GM18520 (cell line): ENCODE results near the gene ZC3H18.
A peak's percentile ranks its signal among the peaks of the same experiment; 100 is the strongest.

ENCODE experiments used
- ATAC-seq: cut with Tn5 transposase; IDR thresholded peaks from one replicate; pipeline ENCODE4 v1.9.1; 2021; ENCODE audit not compliant: unreplicated experiment

Gene ZC3H18

DNA sequence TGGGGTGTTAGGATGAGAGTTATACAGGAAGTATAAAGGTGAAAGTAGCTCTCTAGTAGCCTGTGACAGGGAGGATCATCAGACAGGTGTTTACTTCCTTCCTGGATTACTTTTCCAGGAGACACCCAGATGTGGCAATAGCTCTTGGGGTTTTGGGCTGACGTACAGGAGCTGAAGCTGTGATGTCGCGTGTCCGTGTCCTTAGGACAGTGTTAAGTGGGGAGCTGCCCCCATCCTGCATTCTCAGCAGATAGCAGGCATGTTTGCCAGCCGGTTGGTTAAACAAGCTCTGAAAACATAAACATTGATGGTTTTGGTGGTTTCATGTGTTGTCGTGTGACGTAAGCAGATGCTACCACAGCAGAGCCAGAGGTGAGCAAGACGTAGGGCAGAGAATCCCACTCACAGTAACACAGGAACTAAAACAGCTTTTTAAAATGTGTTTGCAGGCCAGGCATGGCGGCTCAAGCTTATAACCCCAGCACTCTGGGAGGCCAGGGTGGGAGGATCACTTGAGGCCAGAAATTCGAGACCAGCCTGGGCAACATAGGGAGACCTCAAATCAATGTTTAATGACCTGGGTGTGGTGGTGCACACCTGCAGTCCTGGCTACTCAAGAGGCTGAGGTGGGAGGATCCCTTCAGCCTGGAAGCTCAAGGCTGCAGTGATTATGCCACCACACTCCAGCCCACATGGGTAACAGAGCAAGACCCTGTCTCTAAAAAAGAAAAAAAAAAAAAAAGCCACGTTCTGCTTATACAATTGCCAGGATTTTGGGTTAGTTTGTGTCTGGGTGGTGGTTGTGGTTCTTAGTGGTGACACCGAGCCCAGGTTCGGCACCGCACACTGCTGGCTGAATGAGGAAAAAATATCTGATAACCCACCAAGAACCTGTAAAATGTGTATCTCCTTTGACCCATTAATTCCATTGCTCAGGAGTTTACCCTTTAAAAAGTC is 49.9 kb downstream of the ZC3H18 start:
- no peak for ATAC-seq

DNA sequence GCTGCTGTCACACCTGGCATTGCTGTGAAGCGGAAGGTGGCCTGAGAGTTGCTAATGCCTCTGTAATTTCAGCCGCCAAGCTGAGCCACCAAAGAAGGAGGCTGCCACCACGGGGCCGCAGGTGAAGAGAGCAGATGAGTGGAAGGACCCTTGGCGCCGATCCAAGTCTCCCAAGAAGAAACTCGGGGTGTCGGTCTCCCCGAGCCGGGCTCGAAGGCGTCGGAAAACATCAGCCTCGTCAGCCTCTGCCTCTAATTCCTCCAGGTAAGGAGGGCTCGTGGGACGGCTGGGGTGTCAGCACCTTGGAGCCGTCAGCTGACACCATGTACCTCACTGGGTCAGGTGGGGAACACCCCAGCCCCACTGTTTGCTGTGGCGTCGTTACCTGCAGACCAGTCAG is 51.9 kb downstream of the ZC3H18 start:
- ATAC-seq: no peak

GRCh38 chr16:88622866-88623265 is 52.7 kb downstream of the ZC3H18 start:
- ATAC-seq: no peak

- ATAC-seq: no peak
Observed at GRCh38 chr16:88623858-88624257, 53.7 kb downstream of the ZC3H18 start.

DNA sequence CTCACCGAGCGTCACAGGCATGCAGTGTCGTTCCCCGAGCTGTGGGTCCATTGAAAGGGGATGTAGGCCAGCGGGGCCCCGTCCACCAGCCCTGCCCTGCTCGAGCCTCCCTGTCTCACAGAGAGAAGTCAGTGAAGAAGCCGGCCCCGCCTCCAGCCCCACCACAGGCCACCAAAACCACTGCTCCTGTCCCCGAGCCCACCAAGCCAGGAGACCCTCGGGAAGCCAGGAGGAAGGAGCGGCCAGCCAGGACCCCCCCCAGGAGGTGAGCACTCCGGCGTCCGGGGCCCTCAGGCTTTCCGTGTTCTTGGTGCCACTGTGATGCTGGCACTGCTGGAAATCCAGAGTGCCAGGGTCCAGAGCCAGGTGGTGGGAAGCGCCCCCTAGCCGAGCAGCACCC is 54.3 kb downstream of the ZC3H18 start:
- no peak for ATAC-seq

DNA sequence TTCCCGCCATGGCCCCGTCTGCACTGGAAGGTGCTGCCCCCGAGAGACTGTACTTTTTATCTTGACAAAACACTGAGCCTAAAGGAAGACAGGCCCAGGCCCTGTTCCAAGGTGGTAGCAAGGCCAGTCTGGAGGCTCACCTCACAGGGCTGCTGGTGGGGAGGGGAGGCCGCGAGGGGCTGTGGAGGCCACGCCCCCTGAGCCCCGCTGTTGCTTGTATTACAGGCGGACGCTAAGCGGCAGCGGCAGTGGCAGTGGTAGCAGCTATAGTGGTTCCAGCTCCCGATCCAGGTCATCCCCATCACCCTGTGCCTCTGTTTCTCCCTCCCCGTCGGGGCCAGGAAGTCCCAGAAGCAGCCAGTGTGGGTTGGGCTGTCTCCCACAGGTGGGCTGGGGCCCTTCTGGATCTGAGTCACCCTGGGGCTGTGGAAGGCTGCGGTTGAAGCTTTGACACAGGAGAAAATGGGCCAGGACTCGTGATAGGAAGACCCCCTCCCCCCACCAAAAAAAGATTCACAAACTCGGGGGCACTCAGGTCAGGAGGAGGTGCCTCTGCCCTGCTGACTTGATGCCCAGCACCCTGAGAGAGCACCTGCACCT is 54.9 kb downstream of the ZC3H18 start:
- ATAC-seq: no peak

DNA sequence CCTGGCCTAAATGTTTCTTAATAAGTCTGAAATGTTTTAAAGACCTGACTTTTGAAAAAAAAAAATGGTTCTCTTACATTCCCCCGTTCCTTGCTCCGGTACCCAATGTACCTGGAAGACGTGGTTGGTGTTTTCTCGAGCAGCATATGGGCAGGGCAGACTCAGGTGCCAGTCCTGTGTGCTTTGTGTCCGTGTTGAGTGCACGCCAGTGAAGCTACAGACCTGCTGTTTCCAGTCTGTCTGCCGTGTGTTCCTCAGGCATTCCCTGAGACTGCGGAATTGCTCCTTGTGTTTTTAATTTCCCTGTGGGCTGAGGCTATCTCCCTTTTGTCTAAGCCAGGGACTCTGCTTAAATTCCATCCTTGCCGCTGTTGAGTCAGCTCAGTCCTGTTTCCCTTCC is 56.4 kb downstream of the ZC3H18 start:
- no peak for ATAC-seq

- no peak for ATAC-seq
Observed at GRCh38 chr16:88627531-88628411, 57.6 kb downstream of the ZC3H18 start.

DNA sequence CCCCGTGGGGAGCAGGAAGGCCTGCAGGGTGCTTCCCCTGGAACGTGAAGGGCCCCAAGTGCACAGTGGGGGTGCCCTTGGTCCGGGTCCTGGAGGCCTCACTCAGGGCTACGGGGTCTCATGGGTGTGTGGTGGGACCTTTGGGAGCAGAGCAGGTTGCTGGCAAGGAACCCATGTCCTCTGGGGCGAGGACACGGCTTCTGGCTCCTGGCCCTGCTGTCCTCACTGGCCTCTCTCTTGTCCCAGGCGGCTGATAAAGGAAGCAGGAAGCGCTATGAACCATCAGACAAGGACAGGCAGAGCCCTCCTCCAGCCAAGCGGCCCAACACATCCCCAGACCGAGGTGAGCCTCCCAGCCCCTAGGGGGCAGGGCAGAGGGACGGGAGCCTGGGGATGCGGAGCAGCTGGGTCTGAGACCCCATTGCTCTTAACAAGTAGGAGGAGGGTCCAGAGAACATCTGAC is 58.3 kb downstream of the ZC3H18 start:
- no peak for ATAC-seq

GRCh38 chr16:88629835-88630234 is 59.6 kb downstream of the ZC3H18 start:
- ATAC-seq: no peak

DNA sequence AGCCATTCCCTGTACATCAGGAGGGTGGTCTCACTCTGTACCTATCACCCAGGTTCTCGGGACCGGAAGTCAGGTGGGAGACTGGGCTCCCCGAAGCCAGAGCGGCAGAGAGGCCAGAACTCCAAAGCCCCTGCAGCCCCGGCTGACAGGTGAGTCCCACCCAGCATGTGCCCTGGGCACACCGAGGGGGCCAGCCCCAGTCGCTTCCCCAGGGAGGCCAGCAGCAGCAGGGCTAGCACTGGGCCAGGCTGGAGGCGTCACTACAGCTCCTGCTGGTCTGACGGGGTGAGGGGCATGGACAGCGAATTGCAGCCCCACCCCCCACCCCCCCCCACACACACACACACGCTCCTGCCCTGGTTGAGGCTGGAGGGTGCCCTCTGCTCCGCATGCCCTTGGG is 60.2 kb downstream of the ZC3H18 start:
- ATAC-seq: no peak

DNA sequence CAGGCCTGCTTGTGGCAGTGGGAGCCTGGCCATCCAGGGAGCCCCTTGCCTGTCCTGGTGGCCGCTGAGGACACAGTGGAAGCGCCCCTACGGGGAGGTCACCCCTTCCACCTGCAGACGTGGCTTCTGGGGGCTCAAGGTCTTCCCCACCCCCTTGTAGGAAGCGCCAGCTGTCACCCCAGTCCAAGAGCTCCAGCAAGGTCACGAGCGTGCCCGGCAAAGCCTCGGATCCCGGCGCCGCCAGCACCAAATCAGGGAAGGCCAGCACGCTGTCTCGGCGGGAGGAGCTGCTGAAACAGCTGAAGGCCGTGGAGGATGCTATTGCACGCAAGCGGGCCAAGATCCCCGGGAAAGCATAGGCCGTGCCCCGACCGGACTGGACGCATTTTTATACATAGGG is 60.7 kb downstream of the ZC3H18 start:
- ATAC-seq: no peak

- ATAC-seq: no peak
Observed at GRCh38 chr16:88631384-88631783, 61.2 kb downstream of the ZC3H18 start.

DNA sequence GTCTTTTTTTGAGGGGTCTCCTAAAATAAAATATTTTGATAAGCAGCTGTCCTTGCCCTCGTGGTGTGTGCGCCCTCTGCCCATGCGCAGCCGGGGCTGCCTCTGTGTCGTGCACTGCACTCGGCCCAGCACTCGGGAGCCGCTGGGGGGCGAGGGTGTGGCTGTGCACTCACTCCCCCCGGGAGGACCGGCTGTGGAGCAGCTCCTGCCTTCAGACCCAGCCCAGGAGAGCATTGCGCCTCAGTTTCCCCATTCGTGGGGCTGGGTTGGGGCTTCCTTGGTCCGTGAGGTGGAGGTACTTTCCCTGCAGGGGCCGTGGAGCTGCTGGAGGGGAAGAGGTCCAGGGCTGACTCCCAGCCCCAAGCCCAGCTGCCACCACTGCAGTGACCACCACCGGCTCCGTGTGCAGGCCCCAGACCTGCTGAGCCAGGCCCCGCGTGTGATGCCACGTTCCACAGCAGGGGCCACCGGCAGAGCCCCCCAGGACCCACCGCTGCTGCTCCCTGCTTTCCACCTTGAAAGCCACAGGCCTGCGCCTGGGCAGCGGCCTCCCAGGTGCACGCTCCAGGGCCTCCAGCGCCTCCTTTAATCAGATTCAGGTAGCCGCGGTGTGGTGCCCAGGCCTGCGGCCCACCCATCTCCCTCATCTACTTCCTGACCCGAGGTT is 61.9 kb downstream of the ZC3H18 start:
- no peak for ATAC-seq

- no peak for ATAC-seq
Observed at GRCh38 chr16:88632587-88632930, 62.4 kb downstream of the ZC3H18 start.

DNA sequence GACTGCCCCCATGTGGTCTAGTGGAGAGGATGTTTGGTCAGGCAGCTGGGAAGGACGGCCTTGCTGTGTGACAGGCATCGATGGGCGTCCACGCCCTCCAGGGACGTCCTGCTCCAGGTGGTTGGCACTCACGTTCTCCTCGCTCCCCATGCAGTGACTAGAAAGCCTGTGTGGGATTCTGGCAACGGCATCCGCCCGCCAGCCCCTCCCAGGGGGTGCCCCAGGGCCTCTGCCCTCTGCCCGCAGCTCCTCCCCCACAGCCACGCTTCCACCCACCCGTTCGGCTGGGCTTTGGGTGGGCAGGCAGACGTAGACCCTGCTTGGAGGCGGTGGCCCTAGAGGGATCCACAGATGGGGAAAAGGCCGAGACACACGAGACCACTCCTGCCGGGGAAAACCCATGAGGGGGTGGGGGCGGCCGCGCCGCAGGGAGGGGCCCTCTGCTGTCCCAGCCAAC is 63.5 kb downstream of the ZC3H18 start:
- ATAC-seq: peak; percentile 21

DNA sequence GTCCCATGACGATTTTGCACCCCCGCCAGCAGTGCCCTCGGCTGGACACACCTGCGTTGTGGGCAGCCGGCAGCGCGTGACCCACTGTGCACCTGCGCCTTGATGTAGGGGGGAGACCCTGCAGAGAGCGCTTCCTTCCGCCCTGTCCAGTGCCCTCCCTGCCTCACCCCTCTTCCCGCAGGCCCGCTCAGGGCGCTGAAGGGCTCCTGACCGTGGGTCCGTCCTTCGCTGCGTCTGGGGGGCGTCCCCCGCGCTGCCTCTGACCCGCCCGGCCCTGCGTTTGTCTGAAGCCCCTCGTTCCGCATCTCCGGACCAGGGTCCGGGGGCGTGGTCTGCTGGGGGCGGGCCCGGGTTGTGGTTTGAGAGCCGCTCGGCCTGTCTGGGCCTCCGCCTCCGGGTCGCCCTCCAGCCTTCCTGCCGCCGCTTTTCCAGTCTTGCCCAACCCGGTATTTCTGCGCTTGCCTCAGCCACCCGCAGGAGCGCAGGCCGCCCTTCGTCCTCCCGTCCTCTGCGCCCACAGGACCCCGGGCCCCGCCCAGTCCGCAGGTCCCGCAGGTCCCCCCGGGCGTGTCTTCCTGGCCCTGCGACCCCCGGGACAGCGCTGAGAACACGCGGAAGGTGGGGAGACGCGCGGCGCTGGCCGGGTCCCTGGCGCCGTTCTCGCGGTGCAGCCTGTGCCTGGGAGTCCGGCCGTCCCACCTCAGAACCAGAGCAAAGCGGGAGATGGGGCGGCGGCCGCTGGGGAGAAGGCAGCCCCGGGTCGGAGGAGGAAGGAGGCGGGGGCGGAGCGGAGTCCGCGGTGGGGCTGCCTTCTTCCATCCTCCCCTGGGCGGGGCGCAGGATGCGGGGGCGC is 64.2 kb downstream of the ZC3H18 start:
- peak; percentile 32 for ATAC-seq

GRCh38 chr16:88634994-88635670 is 64.9 kb downstream of the ZC3H18 start:
- no peak for ATAC-seq

DNA sequence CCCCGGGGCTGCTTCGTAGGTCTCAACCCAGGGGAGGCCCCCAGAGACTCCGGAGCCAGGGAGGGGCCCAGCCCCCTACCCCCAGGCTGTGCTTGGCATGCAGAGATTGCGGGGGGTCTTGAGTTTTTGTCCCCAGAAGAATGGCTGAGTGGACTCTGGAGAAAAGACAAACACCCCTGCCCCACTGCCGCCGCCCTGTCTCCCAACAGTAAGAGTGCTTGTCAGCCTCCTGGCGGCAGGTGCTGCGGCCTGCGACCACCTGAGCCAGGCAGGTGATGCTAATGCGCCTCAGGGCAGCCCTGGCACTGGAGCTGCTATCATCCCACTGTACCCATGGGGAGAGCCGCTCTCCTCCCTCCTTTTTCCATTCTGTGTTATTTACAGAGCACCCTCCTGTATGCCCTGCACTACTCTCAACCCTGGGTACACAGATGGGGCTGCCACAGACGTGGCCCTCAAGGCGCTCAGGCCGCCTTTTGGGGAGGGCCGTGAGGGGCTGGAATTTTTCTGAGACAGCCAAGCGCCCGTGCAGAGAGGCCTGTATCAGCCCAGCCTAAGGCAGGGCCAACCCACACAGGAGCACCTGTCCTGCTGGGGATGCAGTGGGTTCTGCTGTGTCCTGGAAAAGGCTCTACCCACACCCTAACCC is 65.6 kb downstream of the ZC3H18 start:
- ATAC-seq: no peak
